Measurements from ENCODE around the gene CCBE1.

DNA sequence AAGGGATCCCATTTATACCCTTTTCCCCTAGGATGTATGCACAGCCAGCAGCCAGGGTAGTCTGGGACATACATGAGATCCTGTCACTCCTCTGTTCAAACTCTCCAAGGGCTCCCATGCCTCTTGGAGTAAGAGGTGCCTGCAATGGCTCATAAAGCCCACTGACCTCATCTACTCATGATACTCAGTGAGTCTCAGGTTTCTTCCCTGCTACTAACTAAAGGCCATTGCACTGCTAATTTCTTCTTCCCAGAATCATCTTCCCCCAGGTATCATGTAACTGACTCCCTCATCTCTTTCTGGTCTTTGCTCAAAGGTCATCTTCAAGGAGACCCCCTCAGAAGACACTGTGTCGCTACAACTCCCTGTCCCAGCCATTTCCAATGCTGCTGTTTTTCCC lies 68.2 kb downstream of the CCBE1 start:
- TF ChIP-seq EP300 (conservative IDR thresholded peaks at IDR 0.05; ENCODE audit: poor library complexity, severe bottlenecking) (no peak), CTCF (IDR thresholded peaks at IDR 0.05; ENCODE audit: poor library complexity, severe bottlenecking) (no peak), REST (IDR thresholded peaks at IDR 0.05; ENCODE audit: borderline replicate concordance) (no peak), SMC3 (conservative IDR thresholded peaks at IDR 0.05; ENCODE audit: poor library complexity) (no peak), EZH2 (IDR thresholded peaks at IDR 0.05; ENCODE audit: borderline replicate concordance, insufficient read depth, low read length, poor library complexity, severe bottlenecking) (no peak), RAD21 (conservative IDR thresholded peaks at IDR 0.05) (no peak), MXI1 (conservative IDR thresholded peaks at IDR 0.05; ENCODE audit: poor library complexity, severe bottlenecking) (no peak)
